GM19025 (cell line): ENCODE measurements around the gene LIMS2.

ENCODE experiments used
- ATAC-seq: cut with Tn5 transposase; IDR thresholded peaks from one replicate; pipeline ENCODE4 v1.9.1; 2021; ENCODE audit warnings: mild to moderate bottlenecking, low read depth, moderate library complexity; ENCODE audit not compliant: unreplicated experiment

Gene LIMS2

GRCh38 chr2:127625572-127625951, 49.8 kb downstream of the LIMS2 start:
- ATAC-seq: no peak

GRCh38 chr2:127624756-127625571, 50.4 kb downstream of the LIMS2 start:
- no peak for ATAC-seq

GRCh38 chr2:127624320-127624755, 51.0 kb downstream of the LIMS2 start:
- ATAC-seq: no peak

GRCh38 chr2:127623388-127624319, 51.7 kb downstream of the LIMS2 start:
- ATAC-seq: no peak

- ATAC-seq: no peak
These were observed 52.6 kb downstream of the LIMS2 start for GRCh38 chr2:127622561-127623387.

DNA sequence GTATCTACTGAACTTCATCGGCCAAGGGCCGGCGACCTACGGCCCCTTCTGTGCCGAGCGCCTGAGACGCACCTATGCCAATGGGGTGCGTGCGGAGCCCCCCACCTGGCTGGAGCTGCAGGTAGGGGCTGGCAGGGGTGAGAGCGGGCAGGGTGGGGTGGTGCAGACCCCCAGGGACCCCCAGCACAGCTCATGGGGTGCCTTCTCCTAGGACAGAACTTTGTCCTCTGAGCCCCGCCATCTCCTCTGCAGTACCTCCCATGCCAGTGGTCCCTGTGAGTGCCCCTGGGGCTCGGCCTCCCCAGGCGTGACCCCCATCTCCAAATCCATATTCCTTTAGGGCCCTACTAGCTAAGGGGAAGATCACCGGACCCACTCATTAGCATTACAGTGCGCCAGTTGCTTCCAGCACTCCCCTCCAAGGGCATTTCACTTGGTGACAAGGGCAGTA, 53.3 kb downstream of the LIMS2 start:
- ATAC-seq: no peak

GRCh38 chr2:127620866-127621265, 54.5 kb downstream of the LIMS2 start:
- ATAC-seq: no peak

GRCh38 chr2:127619877-127620705, 55.2 kb downstream of the LIMS2 start:
- ATAC-seq: no peak

GRCh38 chr2:127619203-127619590, 56.1 kb downstream of the LIMS2 start:
- ATAC-seq: no peak

DNA sequence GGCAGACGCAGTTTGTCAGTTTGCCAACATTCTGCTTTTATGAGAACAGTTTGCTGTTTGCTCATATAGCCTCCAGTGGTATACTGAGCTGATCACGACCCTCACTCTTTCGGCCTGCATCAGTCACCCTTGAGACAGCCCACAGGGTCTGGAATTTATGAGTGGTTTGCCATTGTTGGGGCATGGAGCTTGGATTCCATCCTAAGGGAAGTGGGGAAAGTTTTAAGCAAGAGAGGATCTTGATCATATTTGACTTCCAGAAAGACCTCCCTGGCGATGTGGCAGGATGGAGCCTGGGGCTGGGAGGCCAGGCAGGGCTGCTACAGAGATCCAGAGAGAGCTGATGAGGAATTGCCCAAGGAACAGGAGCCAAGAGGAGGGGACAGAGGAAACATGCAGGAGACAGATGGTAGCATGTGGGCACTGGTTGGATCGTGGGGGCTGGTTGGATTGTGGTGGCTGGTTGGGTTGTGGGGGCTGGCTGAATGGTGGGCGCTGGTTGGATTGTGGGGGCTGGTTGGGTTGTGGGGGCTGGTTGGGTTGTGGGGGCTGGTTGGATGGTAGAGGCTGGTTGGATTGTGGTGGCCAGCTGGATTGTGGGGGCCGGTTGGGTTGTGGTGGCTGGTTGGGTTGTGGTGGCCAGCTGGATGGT, 56.7 kb downstream of the LIMS2 start:
- ATAC-seq: no peak

DNA sequence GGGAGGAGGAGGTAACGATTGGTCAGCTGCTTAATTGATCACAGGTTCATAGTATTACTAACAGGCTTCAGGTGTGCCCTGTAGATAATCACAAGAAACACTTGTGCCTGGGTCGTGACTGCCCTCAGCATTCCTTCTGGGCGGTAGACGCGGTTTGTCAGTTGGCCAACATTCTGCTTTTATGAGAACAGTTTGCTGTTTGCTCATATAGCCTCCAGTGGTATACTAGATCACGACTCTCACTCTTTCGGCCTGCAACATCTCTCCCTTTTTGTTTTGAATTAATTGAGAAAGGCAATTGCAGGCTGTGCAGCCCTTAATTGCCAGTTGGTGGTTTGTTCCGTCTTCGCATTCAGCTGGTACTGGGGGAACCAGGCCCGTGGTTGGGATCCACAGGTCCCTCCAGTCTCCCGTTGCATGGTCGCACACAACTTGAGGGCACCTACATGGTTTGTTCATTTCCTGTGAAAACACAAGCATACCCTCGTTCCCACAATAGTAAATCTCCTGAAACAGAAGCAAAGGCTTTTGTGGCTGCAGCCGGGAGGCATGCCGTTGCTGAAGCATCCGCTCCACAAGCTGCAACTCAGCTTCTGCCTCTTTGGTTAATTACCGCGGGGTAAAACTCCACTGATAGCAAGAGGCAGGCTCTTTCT, 59.7 kb downstream of the LIMS2 start:
- ATAC-seq: no peak

DNA sequence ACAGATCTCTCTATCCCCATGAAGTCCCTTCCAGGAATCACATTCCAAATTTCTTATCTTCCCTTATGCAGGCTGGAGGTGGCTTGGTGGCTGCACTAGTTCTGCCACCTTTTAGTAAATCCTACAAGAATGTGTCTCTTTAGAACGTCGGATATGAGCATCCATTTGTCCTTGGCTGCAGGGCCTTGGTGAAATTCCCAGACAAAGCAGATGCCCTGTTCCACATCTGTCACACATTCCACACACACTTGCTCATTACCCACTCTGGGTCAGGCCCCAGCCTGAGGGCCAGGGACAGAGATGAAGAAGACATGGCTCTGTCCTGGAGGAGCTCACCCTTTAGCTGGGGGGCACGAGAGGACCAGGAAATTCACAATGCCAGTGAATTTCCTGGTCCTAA, 60.6 kb downstream of the LIMS2 start:
- no peak for ATAC-seq

DNA sequence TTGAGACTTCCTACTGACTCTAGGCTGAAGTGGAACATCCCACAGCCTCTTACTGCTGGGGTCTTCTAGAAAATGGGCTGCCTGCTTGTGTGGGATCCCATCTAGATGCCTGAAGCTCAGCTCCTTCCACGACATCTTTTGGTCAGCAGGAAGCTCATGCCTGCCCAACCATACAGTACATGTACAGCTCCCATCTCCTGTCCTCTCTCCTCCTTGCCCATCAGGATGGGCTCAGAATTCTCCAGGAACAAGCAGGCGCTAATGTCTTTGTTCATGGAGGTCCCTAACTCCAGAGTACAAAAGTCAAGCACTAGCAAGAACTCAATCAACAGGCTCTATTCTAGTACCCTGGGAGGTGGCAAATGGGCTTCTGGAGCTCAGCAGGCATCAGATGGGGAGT, 61.1 kb downstream of the LIMS2 start:
- ATAC-seq: no peak

- no peak for ATAC-seq
These were observed 63.1 kb downstream of the LIMS2 start for GRCh38 chr2:127612111-127612822.

- no peak for ATAC-seq
These were observed 64.0 kb downstream of the LIMS2 start for GRCh38 chr2:127611076-127611925.

DNA sequence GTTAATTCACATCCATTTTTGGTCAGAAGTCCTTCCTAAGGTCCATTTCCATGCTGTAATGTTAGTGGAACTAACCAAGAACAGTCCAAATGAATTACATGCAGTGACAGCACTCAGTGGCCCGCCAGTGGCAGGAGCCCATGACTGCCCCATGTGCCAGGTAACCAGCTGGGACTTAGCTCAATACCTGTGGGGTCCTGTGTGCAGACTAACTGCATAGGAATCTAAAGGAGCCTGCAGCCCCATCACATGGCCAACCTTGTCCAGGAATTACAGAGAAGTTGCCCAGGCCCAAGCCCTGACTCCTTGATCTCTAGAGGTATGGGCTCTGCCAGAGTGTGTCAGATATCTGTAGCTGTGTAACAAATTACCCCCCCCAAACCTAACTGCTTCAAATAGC, 64.8 kb downstream of the LIMS2 start:
- ATAC-seq: no peak

DNA sequence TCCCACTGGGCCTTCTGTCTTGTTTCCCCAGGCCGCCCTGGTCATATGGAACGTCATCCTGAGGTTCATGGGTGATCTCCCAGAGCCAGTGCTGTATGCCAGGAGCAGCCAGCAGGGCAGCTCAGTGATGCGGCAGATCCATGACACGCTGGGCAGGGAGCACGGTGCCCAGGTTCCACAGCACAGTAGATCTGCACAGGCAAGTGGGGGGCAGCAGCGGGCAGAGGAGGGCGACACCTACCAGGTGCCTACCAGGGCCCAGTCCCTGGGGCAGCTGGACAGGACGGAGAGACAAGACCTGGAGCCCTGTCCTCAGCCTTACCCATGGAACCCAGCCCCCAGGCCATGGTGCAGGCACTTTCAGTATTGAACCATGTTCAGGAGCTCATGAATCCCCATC, 65.5 kb downstream of the LIMS2 start:
- ATAC-seq: no peak
